ENCODE data around the gene MIEF2. TPM values are rescaled to one million over a fixed set of nuclear protein-coding genes. Genes with fewer than 3 reads are reported as not detected.

Gene MIEF2
- total RNA-seq, 1 donor from 2014 or later: 21.1 TPM

DNA sequence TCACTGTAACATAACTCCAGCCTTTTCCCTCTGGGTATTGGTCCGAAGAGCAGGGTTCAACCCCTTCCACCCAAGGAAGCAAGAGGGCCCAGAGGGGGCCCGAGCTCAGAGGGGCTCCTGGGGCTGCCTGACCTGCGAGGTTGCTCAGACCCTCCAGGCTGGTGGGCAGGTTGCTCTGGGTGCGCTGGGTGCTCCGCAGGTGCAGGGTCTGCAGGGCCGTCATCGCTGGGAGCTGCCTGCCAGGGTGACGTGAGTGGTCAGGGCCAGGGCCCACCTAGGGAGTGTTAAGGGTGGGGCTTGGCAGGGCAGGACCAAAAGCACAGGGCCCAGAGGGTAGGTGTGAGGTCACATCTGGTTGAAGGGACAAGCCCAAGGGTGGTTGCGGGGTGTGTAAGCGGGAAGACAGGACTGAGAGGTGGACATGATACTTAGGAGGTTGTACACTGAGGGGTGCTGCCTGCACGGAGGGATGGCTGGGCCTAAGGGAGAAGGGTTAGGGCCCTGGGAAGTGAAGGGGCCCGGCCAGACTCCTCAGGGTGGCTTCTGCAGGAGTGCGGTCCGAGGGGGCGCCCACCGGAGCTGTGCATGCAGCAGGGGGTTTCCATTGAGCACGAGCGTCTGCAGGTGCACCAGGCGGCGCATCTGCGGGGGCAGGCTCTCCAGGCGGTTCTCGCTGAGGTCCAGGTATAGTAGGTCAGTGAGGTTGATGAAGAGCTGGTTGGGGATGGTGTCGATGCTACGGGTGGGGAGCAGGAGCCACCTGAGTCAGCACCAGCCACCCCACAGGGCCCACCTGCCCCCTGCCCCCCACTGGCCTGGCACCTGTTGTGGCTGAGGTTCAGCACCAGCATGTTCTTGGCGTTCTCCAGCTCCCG, 6.3 kb upstream of the MIEF2 start:
- TF ChIP-seq, protein P1, sequence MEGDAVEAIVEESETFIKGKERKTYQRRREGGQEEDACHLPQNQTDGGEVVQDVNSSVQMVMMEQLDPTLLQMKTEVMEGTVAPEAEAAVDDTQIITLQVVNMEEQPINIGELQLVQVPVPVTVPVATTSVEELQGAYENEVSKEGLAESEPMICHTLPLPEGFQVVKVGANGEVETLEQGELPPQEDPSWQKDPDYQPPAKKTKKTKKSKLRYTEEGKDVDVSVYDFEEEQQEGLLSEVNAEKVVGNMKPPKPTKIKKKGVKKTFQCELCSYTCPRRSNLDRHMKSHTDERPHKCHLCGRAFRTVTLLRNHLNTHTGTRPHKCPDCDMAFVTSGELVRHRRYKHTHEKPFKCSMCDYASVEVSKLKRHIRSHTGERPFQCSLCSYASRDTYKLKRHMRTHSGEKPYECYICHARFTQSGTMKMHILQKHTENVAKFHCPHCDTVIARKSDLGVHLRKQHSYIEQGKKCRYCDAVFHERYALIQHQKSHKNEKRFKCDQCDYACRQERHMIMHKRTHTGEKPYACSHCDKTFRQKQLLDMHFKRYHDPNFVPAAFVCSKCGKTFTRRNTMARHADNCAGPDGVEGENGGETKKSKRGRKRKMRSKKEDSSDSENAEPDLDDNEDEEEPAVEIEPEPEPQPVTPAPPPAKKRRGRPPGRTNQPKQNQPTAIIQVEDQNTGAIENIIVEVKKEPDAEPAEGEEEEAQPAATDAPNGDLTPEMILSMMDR (IDR thresholded peaks at IDR 0.05; ENCODE audit: insufficient read depth, low read length, severe bottlenecking): no peak
- Histone ChIP-seq H3K4me3 (ENCODE audit: low read depth, low read length) (no peak overlapping the region), H3K36me3 (ENCODE audit: control insufficient read depth, insufficient read depth, low read length) (peaks cover 63% of the 10 kb centered on the region), H3K27me3 (ENCODE audit: control insufficient read depth, insufficient read depth, low read length) (no peaks in the 10 kb centered on the region)
- no peak for DNase-seq (ENCODE audit: low read depth)
- FAIRE-seq: no peak

- DNase-seq (ENCODE audit: low read depth) (no peak), FAIRE-seq (no peak)
- H3K4me3 ChIP-seq (ENCODE audit: low read depth, low read length): no peak overlapping the region
- peaks cover 62% of the 10 kb centered on the region for H3K36me3 ChIP-seq (ENCODE audit: control insufficient read depth, insufficient read depth, low read length)
- TF ChIP-seq, protein P1 (IDR thresholded peaks at IDR 0.05; ENCODE audit: insufficient read depth, low read length, severe bottlenecking): peak; percentile 1
- H3K27me3 ChIP-seq (ENCODE audit: control insufficient read depth, insufficient read depth, low read length): no peaks in the 10 kb centered on the region
Observed at GRCh38 chr17:18254888-18255649, 5.4 kb upstream of the MIEF2 start.

GRCh38 chr17:18256351-18256750, 4.1 kb upstream of the MIEF2 start:
- TF ChIP-seq, protein P1 (IDR thresholded peaks at IDR 0.05; ENCODE audit: insufficient read depth, low read length, severe bottlenecking): no peak
- DNase-seq (ENCODE audit: low read depth): no peak
- no peak overlapping the region for H3K4me3 ChIP-seq (ENCODE audit: low read depth, low read length)
- FAIRE-seq: no peak
- no peaks in the 10 kb centered on the region for H3K27me3 ChIP-seq (ENCODE audit: control insufficient read depth, insufficient read depth, low read length)
- H3K36me3 ChIP-seq (ENCODE audit: control insufficient read depth, insufficient read depth, low read length): peaks cover 51% of the 10 kb centered on the region

DNA sequence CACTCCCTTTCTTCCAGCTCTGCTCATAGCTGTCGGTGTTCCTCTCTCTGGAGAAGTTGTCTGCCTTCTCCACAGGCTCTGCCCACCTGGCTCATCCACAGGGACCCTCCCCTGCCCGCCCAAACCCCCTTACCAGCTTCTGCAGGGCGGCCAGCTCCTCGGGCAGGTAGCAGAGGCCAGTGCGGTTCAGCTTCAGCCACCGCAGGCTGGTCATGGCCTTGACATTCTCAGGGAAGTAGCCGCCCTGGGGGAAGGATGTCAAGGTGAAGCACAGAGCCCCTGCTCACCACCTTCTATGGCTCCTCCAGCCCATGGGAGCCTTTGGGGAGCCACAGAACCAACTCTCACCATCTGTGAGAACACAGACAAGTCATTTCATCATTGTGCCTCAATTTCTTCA, 3.7 kb upstream of the MIEF2 start:
- DNase-seq (ENCODE audit: low read depth): no peak
- TF ChIP-seq, protein P1 (IDR thresholded peaks at IDR 0.05; ENCODE audit: insufficient read depth, low read length, severe bottlenecking): no peak
- Histone ChIP-seq H3K4me3 (ENCODE audit: low read depth, low read length) (no peak overlapping the region), H3K27me3 (ENCODE audit: control insufficient read depth, insufficient read depth, low read length) (no peaks in the 10 kb centered on the region), H3K36me3 (ENCODE audit: control insufficient read depth, insufficient read depth, low read length) (peaks cover 47% of the 10 kb centered on the region)
- FAIRE-seq: no peak

- TF ChIP-seq, protein P1 (IDR thresholded peaks at IDR 0.05; ENCODE audit: insufficient read depth, low read length, severe bottlenecking): peak; percentile 21
- H3K36me3 ChIP-seq (ENCODE audit: control insufficient read depth, insufficient read depth, low read length): peaks cover 41% of the 10 kb centered on the region
- H3K27me3 ChIP-seq (ENCODE audit: control insufficient read depth, insufficient read depth, low read length): no peaks in the 10 kb centered on the region
- FAIRE-seq (no peak), DNase-seq (ENCODE audit: low read depth) (peak; percentile 64)
- peak overlapping the region; percentile 86 for H3K4me3 ChIP-seq (ENCODE audit: low read depth, low read length)
Observed at GRCh38 chr17:18257268-18257981, 3.0 kb upstream of the MIEF2 start.
